ENCODE data around the gene SEPTIN12.

- TF ChIP-seq ATF3 (IDR thresholded peaks at IDR 0.05) (no peak), SP1 (IDR thresholded peaks at IDR 0.05) (no peak), TAF1 (conservative IDR thresholded peaks at IDR 0.05) (no peak), CTCF (IDR thresholded peaks at IDR 0.05; ENCODE audit: low read depth, low read length, missing input control) (no peak), RAD21 (IDR thresholded peaks at IDR 0.05) (no peak), HNF4G (IDR thresholded peaks at IDR 0.05) (no peak), REST (IDR thresholded peaks at IDR 0.05) (no peak), JUND (IDR thresholded peaks at IDR 0.05) (no peak), RXRA (IDR thresholded peaks at IDR 0.05) (no peak)
Measured at GRCh38 chr16:4746991-4747574, 41.1 kb downstream of the SEPTIN12 start.
